PC-3 (cell line): ENCODE measurements around the gene CDH13. TPM values are rescaled to one million over a fixed set of nuclear protein-coding genes. Genes with fewer than 3 reads are reported as not detected.

Experiments used
- ATAC-seq: fragments of 200-7000 bp; cut with Tn5 transposase; 2 replicates; pipeline ENCODE4 v1.9.1; 2020; ENCODE audit warnings: mild to moderate bottlenecking, moderate library complexity
- BruUV-seq: library from RNA; stranded (reverse); fragments of 400-500 nt; replicated peaks from 2 replicates; lab custom pipeline; 2021; lab: Mats Ljungman, UMichigan
- CTCF ChIA-PET: fragments of 300-600 bp; sonication (Branson Sonifier 250); formaldehyde crosslinking; loops from one replicate; lab custom pipeline; 2022; ENCODE audit warnings: antibody characterized with exemption; lab: Charles Lee
- POLR2A ChIA-PET: fragments of 300-600 bp; sonication (Branson Sonifier 250); formaldehyde crosslinking; loops from one replicate; lab custom pipeline; 2022; ENCODE audit warnings: antibody characterized with exemption; ENCODE audit not compliant: unreplicated experiment; lab: Charles Lee
- DNase-seq: peaks from one replicate; pipeline ENCODE4 v3.0.0-alpha.2; 2015
- H2AFZ ChIP-seq: fragments of 300-600 bp; sonication (generic); 2 replicates; pipeline ENCODE4 v1.6.0; 2016; ENCODE audit warnings: antibody characterized with exemption, low read length
- H3F3A ChIP-seq: fragments of 300-600 bp; sonication (generic); one replicate; pipeline ENCODE4 v1.6.0; 2017; ENCODE audit warnings: antibody characterized with exemption, low read length, control low read depth, mild to moderate bottlenecking; ENCODE audit not compliant: unreplicated experiment
- H3K27ac ChIP-seq: fragments of 300-600 bp; sonication (generic); 2 replicates; pipeline ENCODE4 v1.5.1; 2016; ENCODE audit warnings: mild to moderate bottlenecking, low read length
- H3K27me3 ChIP-seq: fragments of 300-600 bp; sonication (generic); 2 replicates; pipeline ENCODE4 v1.6.1; 2016; ENCODE audit warnings: low read length, mixed read lengths
- H3K36me3 ChIP-seq: fragments of 300-600 bp; sonication (generic); 2 replicates; pipeline ENCODE4 v1.6.1; 2016; ENCODE audit warnings: low read depth, mixed run types, low read length, mixed read lengths
- H3K4me1 ChIP-seq: fragments of 300-600 bp; sonication (generic); 2 replicates; pipeline ENCODE4 v1.5.1; 2016; ENCODE audit warnings: low read length; ENCODE audit not compliant: insufficient read depth
- H3K4me2 ChIP-seq: fragments of 300-600 bp; sonication (generic); 2 replicates; pipeline ENCODE4 v1.6.0; 2016; ENCODE audit warnings: low read length
- H3K4me3 ChIP-seq: fragments of 300-600 bp; sonication (generic); 2 replicates; pipeline ENCODE4 v1.5.1; 2016; ENCODE audit warnings: mild to moderate bottlenecking, low read length, mixed read lengths
- H3K79me2 ChIP-seq: fragments of 300-600 bp; sonication (generic); 2 replicates; pipeline ENCODE4 v1.6.1; 2017; ENCODE audit warnings: low read length, mixed read lengths
- H3K9ac ChIP-seq: fragments of 300-600 bp; sonication (generic); 2 replicates; pipeline ENCODE4 v1.6.0; 2016; ENCODE audit warnings: mild to moderate bottlenecking, low read length
- H3K9me2 ChIP-seq: fragments of 300-600 bp; sonication (generic); replicated peaks from 2 replicates; pipeline ENCODE4 v1.6.1; 2016; ENCODE audit warnings: mixed run types, low read length, mixed read lengths
- H3K9me3 ChIP-seq: fragments of 300-600 bp; sonication (generic); 2 replicates; pipeline ENCODE4 v1.6.1; 2016; ENCODE audit warnings: low read length, mixed read lengths
- H4K20me1 ChIP-seq: fragments of 300-600 bp; sonication (generic); 2 replicates; pipeline ENCODE4 v1.6.1; 2016; ENCODE audit warnings: low read length, mixed read lengths
- EZH2 ChIP-seq: fragments of 300-600 bp; sonication (generic); IDR thresholded peaks from one replicate; pipeline ENCODE4 v1.6.1; 2017; ENCODE audit warnings: antibody characterized with exemption, mild to moderate bottlenecking, low read length; ENCODE audit not compliant: unreplicated experiment
- EZH2phosphoT487 ChIP-seq: fragments of 300-600 bp; sonication (generic); IDR thresholded peaks from 2 replicates; pipeline ENCODE4 v1.6.1; 2018; ENCODE audit warnings: mild to moderate bottlenecking, antibody characterized with exemption, low read length, borderline replicate concordance
- intact Hi-C: fragments of 100-400 bp; cut with micrococcal nuclease; formaldehyde crosslinking; loops from 2 replicates; pipeline ENCODE4 v1.9.0; 2023
- total RNA-seq: library from RNA; depleted of rRNA; stranded (reverse); fragments of >200 nt; gene quantifications from 2 replicates; pipeline ENCODE4 v1.2.3, GENCODE V29; 2014
- TF ChIP-seq, protein P1 (sequence below): fragments of 300-600 bp; sonication (generic); conservative IDR thresholded peaks from 2 replicates; pipeline ENCODE4 v1.5.1; 2017; ENCODE audit warnings: antibody characterized with exemption, low read depth, mild to moderate bottlenecking, low read length

Gene CDH13
- total RNA-seq, 1 experiment from 2014 or later, result 0.36 TPM

DNA sequence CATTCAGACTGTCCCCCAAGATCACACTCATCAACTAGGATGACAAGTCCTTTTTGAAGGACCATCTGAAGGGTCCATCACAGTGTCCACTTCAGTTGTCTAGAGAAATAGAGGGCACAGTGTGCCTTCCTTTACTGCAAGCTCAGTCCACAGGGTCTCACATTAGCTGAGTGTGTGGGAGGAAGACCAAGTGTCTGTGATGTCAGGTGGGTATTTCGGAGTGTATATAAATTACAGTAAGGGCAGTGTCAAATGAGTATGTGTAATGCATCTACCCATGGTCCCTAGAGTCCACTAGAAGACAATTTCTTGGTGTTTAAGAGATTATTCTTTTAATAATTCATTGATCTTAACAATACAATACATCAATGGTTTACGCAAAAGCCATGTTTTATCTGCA lies 272.2 kb downstream of the CDH13 start:
- ChIA-PET POLR2A (no interaction called here), CTCF (no interaction called here)
- TF ChIP-seq EZH2phosphoT487, result no peak
- TF ChIP-seq, protein P1, sequence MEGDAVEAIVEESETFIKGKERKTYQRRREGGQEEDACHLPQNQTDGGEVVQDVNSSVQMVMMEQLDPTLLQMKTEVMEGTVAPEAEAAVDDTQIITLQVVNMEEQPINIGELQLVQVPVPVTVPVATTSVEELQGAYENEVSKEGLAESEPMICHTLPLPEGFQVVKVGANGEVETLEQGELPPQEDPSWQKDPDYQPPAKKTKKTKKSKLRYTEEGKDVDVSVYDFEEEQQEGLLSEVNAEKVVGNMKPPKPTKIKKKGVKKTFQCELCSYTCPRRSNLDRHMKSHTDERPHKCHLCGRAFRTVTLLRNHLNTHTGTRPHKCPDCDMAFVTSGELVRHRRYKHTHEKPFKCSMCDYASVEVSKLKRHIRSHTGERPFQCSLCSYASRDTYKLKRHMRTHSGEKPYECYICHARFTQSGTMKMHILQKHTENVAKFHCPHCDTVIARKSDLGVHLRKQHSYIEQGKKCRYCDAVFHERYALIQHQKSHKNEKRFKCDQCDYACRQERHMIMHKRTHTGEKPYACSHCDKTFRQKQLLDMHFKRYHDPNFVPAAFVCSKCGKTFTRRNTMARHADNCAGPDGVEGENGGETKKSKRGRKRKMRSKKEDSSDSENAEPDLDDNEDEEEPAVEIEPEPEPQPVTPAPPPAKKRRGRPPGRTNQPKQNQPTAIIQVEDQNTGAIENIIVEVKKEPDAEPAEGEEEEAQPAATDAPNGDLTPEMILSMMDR, result no peak
- TF ChIP-seq EZH2, result no peak
- no peaks in the 10 kb centered on the region for H3K9me3 ChIP-seq
- no peak overlapping the region for H3K9ac ChIP-seq
- no peak overlapping the region for H3K4me2 ChIP-seq
- H3F3A ChIP-seq, result no peaks in the 10 kb centered on the region
- H3K27me3 ChIP-seq, result no peaks in the 10 kb centered on the region
- intact Hi-C loops, result no loop called here
- H3K9me2 ChIP-seq, result no peaks in the 10 kb centered on the region
- H2AFZ ChIP-seq, result no peak overlapping the region
- DNase-seq (no peak), ATAC-seq (no peak)
- no peaks in the 10 kb centered on the region for H3K79me2 ChIP-seq
- H3K4me1 ChIP-seq, result no peaks in the 10 kb centered on the region
- no peaks in the 10 kb centered on the region for H4K20me1 ChIP-seq
- no peak overlapping the region for H3K4me3 ChIP-seq
- BruUV-seq, result no TSS peak
- H3K36me3 ChIP-seq, result no peaks in the 10 kb centered on the region
- H3K27ac ChIP-seq, result no peak overlapping the region

DNA sequence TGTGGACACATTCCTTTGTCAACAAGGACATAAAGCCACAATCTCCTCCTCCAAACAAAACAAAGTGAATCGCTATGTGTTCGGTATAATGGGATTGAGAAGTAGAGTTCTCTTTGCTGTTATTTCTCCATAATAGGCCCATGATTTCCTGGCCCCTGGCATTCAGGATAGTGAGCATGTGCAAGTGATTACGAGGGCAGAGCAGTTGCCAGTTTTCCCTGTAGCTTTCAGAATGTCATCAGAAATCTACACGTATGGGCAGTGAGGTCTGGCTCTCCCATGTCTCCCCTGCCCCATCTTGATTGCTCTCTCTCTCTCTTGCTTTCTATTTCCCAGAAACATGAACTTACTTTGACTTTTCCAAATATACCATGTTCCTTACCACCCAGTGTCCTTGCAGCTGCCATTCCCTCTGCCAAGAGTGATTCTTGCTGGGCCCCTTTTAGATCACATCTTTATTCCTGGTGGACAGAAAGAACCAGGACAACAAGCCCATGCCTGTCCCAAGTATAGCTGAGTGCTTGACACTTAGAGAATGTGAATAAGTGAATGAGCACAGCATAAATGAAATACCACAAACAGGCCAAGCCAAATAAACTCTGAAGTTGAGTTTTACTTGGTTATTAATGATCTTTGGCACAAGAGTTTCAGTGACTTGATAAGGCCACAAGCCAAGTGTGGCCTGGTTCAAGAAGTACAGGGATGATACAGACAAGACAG lies 273.1 kb downstream of the CDH13 start:
- H3K27me3 ChIP-seq, result no peaks in the 10 kb centered on the region
- H3K4me3 ChIP-seq, result no peak overlapping the region
- BruUV-seq, result no TSS peak
- no peaks in the 10 kb centered on the region for H3K79me2 ChIP-seq
- no peak overlapping the region for H3K9ac ChIP-seq
- POLR2A ChIA-PET, result no interaction called here
- CTCF ChIA-PET, result no interaction called here
- H3K4me2 ChIP-seq, result no peak overlapping the region
- ATAC-seq (no peak), DNase-seq (no peak)
- H3K27ac ChIP-seq, result no peak overlapping the region
- no peaks in the 10 kb centered on the region for H3K9me3 ChIP-seq
- H3K36me3 ChIP-seq, result no peaks in the 10 kb centered on the region
- intact Hi-C loops, result no loop called here
- H3F3A ChIP-seq, result no peaks in the 10 kb centered on the region
- H2AFZ ChIP-seq, result no peak overlapping the region
- H3K4me1 ChIP-seq, result no peaks in the 10 kb centered on the region
- TF ChIP-seq EZH2, result no peak
- no peak for TF ChIP-seq EZH2phosphoT487
- TF ChIP-seq, protein P1, result no peak
- no peaks in the 10 kb centered on the region for H3K9me2 ChIP-seq
- no peaks in the 10 kb centered on the region for H4K20me1 ChIP-seq

DNA sequence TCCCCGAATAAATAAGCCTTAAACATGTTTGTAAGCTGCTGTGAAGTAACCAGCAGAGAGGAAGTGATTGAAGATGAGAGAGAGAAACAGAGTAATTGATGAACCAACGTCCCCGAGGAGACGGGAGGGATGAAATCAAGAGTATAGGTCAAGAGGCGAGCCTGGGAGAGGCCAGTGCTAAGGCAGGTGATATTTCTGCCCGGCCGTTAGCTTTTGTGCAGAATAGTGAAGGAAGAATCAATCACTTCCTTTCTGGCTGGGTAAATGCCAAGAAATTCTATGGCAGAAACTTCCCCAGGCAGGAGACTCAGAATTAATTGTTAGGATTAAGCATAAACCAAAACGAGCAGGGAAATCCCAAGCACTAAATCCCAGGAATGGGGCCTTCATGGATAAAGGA lies 273.8 kb downstream of the CDH13 start:
- ChIA-PET POLR2A (no interaction called here), CTCF (no interaction called here)
- no peaks in the 10 kb centered on the region for H3K27me3 ChIP-seq
- intact Hi-C loops, result no loop called here
- H3K36me3 ChIP-seq, result no peaks in the 10 kb centered on the region
- DNase-seq (no peak), ATAC-seq (no peak)
- H3K27ac ChIP-seq, result no peak overlapping the region
- H3K9me2 ChIP-seq, result no peaks in the 10 kb centered on the region
- no peaks in the 10 kb centered on the region for H3F3A ChIP-seq
- H3K4me3 ChIP-seq, result no peak overlapping the region
- no peaks in the 10 kb centered on the region for H3K9me3 ChIP-seq
- H3K4me2 ChIP-seq, result no peak overlapping the region
- no peaks in the 10 kb centered on the region for H3K79me2 ChIP-seq
- H3K4me1 ChIP-seq, result no peaks in the 10 kb centered on the region
- no peak overlapping the region for H2AFZ ChIP-seq
- no peak overlapping the region for H3K9ac ChIP-seq
- no peaks in the 10 kb centered on the region for H4K20me1 ChIP-seq
- no TSS peak for BruUV-seq
- TF ChIP-seq, protein P1, result no peak
- TF ChIP-seq EZH2 (no peak), EZH2phosphoT487 (no peak)
